NCI-H748 (cell line): ENCODE measurements around the gene MYO7A.

Experiments used
- DNase-seq: peaks from one replicate; lab custom pipeline; 2025; ENCODE audit not compliant: unreplicated experiment; lab: John Stamatoyannopoulos, UW

Gene MYO7A

DNA sequence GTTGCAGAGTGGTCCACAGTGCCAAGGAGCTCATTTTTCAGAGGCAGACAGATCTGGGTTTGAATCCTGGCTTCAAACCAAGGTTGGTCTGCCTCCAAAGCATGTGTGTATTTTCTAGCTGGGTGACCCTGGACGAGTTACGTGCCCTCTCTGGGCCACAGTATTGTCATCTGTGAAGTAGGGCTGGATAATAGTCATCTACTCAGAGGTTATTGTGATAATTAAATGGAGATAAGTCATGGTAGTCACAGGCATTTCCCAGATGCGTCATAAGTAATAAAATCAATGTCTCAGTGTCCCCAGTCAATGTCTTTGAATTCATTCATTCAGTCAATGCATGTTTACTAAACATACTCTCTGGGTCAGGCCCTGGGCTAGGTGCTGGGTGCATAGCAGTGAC is 16.8 kb upstream of the MYO7A start:
- no peak for DNase-seq

DNA sequence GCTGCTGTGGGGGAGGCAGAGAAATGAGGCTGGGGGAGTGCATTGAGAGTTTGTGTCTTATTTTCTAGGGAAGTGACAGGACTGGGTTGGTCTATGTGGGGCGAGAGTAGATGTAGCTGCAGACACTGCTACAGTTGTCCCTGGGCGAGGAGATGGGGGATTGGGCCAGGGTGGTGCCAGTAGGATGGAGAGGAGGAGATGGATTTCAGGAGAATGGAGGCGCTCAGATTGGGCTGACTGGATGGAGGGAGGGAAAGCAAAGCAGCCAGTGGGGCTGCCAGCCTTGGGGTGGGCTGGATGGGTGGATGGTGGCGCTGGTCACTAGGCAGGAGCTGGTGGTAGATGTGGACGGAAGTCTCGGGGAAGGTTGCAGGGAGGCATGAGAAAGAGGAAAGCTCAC is 16.1 kb upstream of the MYO7A start:
- no peak for DNase-seq

DNA sequence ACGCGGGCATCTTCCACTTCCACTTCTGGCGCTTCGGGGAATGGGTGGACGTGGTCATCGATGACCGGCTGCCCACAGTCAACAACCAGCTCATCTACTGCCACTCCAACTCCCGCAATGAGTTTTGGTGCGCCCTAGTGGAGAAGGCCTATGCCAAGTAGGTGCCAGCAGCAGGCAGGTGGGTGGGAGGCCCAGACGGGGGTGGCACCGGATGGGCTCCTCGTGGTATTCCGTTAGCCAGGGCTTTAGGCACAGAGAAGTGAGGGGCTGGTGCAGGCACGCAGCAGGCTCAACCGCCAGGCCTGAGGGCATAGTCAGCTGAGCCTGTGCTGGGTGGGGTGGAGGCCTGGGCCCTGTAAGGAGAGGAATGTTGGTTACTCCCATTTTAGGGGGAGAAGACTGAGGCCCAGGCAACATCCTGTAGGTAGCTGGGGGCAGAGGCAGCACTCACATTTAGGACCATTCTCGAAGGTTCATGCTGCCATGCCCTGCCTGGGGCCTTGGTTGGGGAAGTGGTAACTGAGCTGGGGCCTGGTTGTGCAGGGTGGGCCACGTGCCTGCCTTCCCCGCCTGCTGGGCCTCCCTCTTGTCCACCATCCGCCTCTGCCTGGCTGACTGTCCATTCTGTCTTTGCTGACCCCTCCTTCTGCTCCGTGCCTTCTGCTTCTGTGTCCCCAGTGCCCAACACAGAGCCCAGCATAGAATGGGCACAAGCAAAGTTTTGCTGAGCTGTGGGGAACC is 15.2 kb upstream of the MYO7A start:
- DNase-seq, result no peak

DNA sequence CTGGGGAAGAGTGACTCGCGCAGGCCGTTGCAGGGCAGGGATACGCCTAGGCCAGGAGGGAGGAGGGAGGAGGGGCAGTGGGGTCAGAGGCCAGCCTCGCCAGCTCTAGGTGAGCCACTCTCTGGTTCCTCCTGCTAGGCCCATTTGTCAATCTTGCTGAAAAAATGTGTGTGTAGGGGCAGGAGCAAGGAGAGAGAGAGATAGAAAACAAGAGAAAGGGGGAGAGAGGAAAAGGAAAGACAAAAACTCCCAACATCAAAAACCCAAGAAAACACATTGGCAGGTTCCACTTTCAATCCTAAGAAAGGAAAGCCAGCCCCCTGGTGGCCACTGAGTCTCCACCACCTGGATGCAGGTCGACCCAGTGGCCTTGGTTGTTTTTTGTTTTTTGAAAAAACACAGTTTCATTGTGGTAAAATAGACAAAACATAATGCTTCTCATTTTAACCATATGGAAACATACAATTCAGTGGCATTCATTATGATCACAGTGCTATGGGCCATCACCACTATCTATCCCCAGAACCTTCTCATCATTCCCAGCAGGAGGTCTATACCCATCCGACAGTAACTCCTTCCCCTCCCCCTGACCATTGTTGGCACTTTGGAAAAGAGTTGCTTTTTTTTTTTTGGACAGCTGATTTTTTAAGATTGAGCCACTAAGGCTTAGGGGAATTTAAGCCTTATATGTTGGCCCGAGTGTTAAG is 14.5 kb upstream of the MYO7A start:
- DNase-seq, result peak; percentile 7

DNA sequence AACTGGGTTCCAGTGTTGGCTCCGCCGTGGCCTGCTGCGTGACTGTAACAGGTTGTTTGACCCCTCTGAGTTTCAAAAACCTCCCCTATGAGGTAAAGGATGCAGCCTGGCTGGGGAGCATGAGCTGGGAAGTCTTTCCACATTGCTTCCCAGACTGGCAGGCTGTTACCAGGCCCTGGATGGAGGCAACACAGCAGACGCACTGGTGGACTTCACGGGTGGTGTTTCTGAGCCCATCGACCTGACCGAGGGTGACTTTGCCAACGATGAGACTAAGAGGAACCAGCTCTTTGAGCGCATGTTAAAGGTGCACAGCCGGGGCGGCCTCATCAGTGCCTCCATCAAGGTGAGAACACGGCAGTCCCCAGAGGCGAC is 14.0 kb upstream of the MYO7A start:
- no peak for DNase-seq

DNA sequence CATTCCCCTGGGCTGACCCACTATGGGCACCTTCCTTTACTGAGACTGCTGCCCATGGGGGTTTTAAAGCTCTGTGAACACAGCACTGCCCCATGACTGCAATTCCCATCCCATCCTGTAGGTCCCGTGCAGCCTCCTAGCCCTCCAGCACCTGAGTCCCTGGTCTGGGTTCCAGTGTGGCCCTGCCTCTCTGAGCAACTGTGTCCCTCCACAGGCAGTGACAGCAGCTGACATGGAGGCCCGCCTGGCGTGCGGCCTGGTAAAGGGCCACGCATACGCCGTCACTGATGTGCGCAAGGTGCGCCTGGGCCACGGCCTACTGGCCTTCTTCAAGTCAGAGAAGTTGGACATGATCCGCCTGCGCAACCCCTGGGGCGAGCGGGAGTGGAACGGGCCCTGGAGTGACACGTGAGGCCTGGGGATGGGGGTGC is 12.8 kb upstream of the MYO7A start:
- DNase-seq, result no peak

DNA sequence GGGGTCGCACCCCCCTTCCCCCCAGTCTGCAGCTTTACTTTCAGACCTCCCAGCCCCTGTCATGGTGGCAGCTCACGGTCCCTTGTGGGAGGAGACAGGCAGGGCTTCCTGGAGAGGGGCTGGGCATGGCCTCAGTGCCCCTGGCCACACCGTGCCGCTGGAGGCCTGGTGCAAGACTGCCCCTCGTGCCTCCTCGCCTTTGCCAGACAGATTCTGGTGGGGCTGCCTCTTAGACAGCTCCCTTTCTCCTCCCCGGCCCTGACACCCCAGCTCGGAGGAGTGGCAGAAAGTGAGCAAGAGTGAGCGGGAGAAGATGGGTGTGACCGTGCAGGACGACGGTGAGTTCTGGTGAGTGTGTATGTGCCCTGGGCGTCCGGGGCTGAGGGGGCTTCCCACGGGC is 12.1 kb upstream of the MYO7A start:
- DNase-seq, result no peak

DNA sequence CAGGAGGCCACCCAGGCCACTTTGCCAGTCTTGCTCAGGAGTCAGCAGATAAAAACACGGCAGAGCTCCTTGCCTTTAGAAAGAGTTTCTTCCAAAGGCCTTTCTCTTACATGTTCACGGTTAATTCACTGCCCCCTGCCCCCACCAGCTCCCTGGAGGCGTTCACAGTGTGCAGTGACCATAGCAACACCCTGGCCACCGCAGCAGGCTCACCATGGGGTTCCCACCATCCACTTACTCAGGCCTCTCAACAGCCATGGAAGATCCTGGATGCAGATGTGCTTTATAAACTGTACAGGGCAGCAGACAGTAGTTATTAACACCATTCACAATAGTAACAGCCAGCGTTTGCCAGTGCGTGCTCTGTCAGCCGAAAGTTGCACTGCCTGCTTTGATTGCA is 10.6 kb upstream of the MYO7A start:
- DNase-seq, result no peak

DNA sequence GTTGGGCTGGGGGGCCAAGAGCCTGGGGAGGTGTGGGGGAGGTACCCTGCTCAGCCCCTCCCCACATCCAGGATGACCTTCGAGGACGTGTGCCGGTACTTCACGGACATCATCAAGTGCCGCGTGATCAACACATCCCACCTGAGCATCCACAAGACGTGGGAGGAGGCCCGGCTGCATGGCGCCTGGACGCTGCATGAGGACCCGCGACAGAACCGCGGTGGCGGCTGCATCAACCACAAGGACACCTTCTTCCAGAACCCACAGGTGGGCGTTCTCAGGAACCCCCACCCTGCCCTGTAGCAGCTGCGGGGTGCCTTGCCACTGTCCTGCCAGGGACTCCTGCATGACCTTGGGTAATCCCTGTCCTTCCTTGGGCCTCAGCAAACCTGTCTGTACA is 10.0 kb upstream of the MYO7A start:
- DNase-seq, result no peak

DNA sequence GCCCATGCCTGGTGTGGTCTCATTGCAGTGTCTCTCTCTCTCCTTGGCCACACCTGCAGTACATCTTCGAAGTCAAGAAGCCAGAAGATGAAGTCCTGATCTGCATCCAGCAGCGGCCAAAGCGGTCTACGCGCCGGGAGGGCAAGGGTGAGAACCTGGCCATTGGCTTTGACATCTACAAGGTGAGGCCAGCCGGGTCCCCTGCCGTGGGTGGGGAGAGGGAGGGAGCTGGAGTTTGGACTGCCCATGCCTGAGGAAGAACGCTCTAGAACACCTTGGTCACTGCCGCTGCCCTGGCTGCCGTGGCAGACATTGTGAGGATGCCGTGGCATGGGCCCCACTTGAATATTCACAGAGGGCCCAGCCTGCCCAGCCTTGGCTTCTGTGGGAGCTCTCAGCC is 9.1 kb upstream of the MYO7A start:
- no peak for DNase-seq

DNA sequence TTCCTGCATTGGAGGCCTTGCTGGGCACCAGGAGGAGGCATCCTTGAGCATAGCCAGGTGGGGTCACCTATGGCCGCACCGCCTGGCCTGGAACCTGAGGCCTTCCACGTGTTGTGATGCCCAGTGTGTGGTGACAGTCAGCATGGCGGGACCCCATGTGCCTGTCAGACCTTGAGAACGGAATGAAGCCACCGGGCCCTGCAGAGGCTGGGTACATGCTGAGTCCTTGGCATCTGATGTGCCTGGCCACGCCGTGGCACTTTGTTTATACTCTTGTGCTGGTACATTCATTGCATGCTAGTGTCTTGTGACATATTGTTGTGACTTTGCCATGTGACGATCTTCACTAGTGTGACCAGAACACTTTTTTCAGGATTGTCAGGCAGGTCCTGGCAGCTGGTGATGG is 8.5 kb upstream of the MYO7A start:
- DNase-seq, result no peak

DNA sequence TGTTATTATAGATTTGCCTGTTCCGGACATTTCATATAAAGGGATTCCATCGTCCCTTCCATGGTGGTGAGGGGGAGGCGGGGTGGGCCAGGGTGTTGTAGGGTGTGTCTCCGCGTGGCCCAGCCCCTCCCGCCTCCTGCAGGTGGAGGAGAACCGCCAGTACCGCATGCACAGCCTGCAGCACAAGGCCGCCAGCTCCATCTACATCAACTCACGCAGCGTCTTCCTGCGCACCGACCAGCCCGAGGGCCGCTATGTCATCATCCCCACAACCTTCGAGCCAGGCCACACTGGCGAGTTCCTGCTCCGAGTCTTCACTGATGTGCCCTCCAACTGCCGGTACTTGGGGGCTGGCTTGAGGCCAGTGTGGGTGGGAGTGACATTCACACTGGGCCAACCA is 7.5 kb upstream of the MYO7A start:
- DNase-seq, result no peak

DNA sequence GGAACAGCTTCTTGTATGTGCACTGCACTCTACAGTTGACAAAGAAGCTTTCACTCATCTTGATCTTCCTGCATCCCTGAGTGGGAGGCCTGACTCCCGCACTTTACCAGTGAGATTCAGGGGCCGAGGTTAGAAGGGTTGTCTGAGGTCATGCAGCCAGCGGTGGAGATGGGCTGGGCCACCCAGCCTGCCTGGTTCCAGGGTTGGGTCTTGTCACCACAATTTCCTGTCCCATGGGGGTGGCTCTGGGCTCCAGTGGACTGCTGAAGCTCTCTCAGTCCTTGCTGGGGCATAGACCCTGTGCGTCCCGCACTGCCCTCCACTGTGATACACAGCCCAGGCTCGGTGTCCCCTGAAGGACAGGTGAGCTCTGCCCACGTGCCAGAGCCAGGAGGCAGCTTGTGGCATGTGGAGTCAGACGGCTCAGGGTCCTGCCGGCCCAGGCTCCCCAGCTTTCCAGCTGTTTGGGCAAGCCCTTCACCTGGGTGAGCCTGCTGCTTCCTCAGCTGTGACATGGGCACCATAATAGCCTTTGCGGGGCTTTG is 6.9 kb upstream of the MYO7A start:
- DNase-seq, result no peak

DNA sequence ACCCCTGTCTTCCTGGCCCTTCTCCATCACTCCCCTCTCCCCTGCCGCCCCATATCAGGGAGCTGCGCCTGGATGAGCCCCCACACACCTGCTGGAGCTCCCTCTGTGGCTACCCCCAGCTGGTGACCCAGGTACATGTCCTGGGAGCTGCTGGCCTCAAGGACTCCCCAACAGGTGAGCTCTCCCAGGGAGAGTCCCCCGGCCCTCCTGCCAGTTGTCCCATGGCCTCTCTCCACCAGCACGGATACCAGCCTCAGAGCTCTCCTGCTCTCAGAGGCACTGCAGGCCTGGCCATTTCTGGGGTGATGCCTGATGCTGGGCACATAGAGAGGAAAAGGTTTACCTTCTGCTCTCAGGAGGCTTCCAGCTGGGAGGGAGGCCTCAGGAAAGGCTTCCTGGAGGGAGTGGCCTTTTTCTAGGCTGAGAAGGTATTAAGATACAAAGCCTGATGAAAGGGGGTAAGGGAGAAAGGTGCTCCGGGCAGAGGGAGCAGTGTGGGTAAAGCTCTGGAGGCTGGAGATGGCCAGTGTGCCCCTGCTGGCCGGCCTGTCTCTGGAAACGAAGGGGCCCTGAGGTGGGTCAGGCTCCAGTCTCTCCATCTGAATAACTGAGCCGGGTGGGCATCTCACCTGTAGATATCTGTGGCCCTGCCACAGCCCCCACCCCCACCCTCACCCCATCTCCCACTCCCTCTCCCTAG is 6.0 kb upstream of the MYO7A start:
- no peak for DNase-seq

DNA sequence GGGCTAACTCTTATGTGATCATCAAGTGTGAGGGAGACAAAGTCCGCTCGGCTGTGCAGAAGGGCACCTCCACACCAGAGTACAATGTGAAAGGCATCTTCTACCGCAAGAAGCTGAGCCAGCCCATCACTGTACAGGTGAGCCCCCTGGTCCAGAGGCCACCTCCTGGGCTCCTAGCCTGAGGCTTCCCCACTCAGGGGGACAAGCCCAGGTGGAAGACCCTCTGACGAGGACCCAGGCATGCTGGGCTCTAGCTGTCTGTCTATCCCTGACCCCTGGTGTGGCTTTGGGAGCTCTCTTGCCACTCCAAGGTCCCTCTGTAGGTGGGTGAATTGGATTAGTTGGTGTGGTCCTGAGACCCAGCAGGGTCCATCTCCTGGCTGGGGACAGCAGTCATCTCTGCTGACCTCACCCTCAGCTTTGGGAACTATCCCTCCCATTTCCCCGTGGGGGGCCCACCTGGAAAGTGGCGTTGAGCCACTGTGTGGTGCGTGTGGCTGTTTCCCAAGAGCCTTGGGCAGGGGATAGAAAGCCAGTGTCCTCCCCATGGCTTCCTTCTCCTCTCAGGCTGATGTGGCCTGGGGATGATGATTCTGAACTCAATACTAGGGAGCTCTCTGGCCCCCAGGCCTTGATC is 5.4 kb upstream of the MYO7A start:
- no peak for DNase-seq

DNA sequence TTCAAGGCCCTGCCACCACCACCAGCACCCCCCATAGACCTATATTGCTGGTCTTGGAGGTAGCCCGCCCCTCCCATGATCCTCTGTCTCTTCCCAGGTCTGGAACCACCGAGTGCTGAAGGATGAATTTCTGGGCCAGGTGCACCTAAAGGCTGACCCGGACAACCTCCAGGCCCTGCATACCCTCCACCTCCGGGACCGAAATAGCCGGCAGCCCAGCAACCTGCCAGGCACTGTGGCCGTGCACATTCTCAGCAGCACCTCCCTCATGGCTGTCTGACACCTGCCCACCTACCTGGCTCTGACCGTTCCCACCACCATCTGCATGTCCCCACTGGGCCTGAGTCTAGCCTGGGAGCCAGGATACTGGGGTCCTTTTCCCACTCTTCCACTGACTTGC is 4.5 kb upstream of the MYO7A start:
- DNase-seq, result no peak

DNA sequence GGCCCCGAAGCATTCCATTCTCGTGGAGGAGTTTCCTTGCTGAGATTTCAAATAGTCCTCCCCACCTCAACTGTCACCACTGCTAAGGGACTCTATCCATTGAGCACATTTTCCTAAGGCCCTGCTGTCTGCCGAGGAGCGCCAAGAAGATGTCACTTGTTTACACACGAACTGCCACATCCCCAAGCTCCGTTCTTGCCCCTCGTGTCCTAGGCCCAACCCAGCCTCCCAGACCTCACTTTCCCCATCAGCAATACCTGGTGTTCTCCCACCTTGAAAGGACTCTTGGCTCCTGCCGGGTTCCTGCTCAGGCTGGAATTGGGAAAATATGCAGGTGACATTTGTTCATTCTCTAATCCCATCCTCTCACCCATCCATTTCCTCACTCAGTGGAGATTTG is 4.0 kb upstream of the MYO7A start:
- DNase-seq, result no peak

DNA sequence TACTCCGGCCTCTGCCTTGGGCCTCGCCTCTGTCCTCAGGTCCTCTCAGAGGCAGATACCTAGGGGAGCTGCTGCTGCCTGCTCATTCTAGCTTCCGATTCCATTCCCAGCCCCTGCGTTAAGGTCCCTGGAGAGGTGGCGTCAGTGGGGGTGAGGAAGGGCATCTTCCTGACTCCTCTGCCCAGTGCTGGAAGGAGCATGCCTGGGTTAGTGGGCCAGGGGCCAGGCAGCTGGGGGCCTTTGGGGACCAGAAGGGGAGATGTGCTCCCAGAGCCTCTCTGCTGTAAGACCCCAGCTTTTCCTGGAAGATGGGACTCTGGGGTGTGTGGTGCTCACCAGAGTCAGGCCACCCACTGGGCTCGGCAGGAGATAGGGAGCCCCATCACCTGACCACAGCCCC is 3.6 kb upstream of the MYO7A start:
- DNase-seq, result no peak

DNA sequence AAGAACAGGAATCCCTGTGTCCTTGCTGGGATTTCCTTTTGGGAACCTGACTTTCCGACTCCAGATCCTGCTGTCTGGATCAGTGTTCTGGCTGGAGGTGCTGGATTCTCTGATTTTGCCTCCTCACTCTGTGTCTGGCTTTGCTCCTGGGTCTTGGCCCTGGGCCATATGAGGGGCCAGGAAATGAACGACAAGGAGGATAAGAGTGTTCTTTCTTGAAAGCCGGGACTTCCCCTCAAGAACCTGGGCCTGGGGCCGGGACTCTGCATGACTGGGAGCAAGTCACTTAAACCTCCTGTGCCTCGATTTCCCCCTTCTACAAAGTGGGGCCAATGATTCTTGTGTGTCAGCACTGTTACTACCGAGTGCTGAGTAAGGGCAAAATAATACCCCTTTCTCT is 2.9 kb upstream of the MYO7A start:
- no peak for DNase-seq

DNA sequence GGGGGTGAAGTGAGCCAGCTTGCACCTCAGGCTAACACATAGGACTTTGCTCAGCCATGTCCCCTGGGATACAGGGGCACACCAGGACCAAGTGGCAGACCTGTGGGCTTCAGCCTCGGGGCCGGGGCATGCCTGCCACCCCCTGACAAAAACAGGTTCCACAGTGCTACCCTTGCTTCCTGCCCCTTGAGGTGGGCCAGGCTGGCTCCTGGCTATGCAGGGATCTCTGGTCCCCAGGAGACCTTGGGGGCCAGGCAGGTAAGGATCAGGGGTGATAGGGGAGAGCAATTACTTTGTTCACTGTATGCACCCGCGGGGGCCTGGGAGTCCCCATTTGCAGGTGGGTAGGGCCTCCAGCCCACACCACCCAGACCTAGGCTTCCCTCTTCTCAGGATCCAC is 2.4 kb upstream of the MYO7A start:
- no peak for DNase-seq

DNA sequence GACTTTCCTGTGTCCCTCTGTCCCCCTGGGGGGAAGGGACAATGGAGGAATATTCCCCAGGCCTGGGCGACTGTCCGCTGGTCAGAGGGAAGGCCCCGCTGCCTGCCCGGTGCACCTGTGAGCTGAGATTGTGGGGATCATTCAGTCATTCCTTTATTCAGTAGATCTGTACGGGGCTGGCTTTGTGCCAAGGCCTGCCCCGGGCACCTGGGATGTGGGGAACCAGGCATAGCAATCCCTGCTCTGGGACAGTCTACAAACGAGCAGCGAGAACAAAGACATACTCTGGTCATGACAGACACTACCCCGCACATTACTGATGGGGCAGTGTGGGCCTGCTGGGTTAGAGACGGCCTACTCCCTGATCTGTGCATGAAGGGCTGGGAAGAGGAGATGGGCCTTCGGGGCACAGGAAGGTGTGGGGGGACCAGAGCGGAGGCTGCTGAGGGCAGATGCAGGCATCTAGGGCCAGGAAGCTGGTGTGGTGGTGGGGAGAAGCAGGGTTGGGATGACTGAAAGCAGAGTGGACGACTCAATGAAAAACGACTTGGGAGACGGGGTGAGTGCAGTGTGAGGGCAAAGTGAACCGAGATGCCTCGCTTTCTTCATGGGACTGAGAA is 1.8 kb upstream of the MYO7A start:
- no peak for DNase-seq
